Mesendoderm (in vitro differentiated cells): ENCODE results near the gene NASP.
A peak's percentile ranks its signal among the peaks of the same experiment; 100 is the strongest.

Experiments used
- DNase-seq: peaks from one replicate; pipeline ENCODE4 v3.0.0; 2013
- H2AK5ac ChIP-seq: 2 replicates; pipeline ENCODE4 v1.6.1; 2013; ENCODE audit warnings: low read length, inconsistent platforms
- H2BK120ac ChIP-seq: 2 replicates; pipeline ENCODE4 v1.6.1; 2013; ENCODE audit warnings: low read depth, mild to moderate bottlenecking, low read length, moderate library complexity, mixed read lengths
- H2BK15ac ChIP-seq: replicated peaks from 2 replicates; pipeline ENCODE4 v1.6.1; 2013; ENCODE audit warnings: low read depth, mild to moderate bottlenecking, moderate library complexity
- H2BK5ac ChIP-seq: 2 replicates; pipeline ENCODE4 v1.6.1; 2013; ENCODE audit warnings: low read length, inconsistent platforms
- H3K18ac ChIP-seq: 2 replicates; pipeline ENCODE4 v1.6.1; 2013; ENCODE audit warnings: mild to moderate bottlenecking, low read length, mixed read lengths
- H3K23ac ChIP-seq: one replicate; pipeline ENCODE4 v1.6.1; 2013; ENCODE audit warnings: low read length
- H3K27ac ChIP-seq: 2 replicates; pipeline ENCODE4 v1.5.1; 2013; ENCODE audit warnings: low read depth, mild to moderate bottlenecking, inconsistent platforms, low read length, moderate library complexity
- H3K27me3 ChIP-seq: 2 replicates; pipeline ENCODE4 v1.6.1; 2013; ENCODE audit warnings: low read length, control low read depth, mild to moderate bottlenecking, inconsistent platforms; ENCODE audit not compliant: insufficient read depth, poor library complexity
- H3K36me3 ChIP-seq: 2 replicates; pipeline ENCODE4 v1.6.1; 2013; ENCODE audit warnings: low read length, inconsistent platforms; ENCODE audit not compliant: control insufficient read depth, insufficient read depth
- H3K4ac ChIP-seq: one replicate; pipeline ENCODE4 v1.6.1; 2013; ENCODE audit warnings: low read depth, mild to moderate bottlenecking, low read length, moderate library complexity
- H3K4me1 ChIP-seq: 2 replicates; pipeline ENCODE4 v1.6.1; 2013; ENCODE audit warnings: low read depth, low read length, inconsistent platforms; ENCODE audit not compliant: control insufficient read depth
- H3K4me2 ChIP-seq: 2 replicates; pipeline ENCODE4 v1.6.1; 2013; ENCODE audit warnings: low read length
- H3K4me3 ChIP-seq: 2 replicates; pipeline ENCODE4 v1.5.1; 2013; ENCODE audit warnings: mild to moderate bottlenecking, low read length
- H3K56ac ChIP-seq: one replicate; pipeline ENCODE4 v1.6.1; 2013; ENCODE audit warnings: low read length
- H3K79me1 ChIP-seq: 2 replicates; pipeline ENCODE4 v1.6.1; 2013; ENCODE audit warnings: low read length, inconsistent platforms
- H3K79me2 ChIP-seq: 2 replicates; pipeline ENCODE4 v1.6.1; 2013; ENCODE audit warnings: mild to moderate bottlenecking, low read length; ENCODE audit not compliant: control insufficient read depth, insufficient read depth
- H3K9ac ChIP-seq: 2 replicates; pipeline ENCODE4 v1.6.1; 2013; ENCODE audit warnings: low read length, inconsistent platforms
- H4K5ac ChIP-seq: one replicate; pipeline ENCODE4 v1.6.1; 2013; ENCODE audit warnings: low read length
- H4K8ac ChIP-seq: one replicate; pipeline ENCODE4 v1.6.1; 2013; ENCODE audit warnings: low read depth, mild to moderate bottlenecking, control low read depth, low read length, moderate library complexity
- WGBS: extraction: QIAGEN DNeasy Blood & Tissue Kit; methylation state at CpG from one replicate; pipeline ENCODE4 v1.1.7; 2013; ENCODE audit warnings: low lambda C conversion rate, missing lambda C conversion rate; ENCODE audit not compliant: insufficient coverage; ENCODE audit errors: extremely low coverage; 5-methylcytosine and 5-hydroxymethylcytosine counted together

The NASP gene

GRCh38 chr1:45543581-45544417 is 40.0 kb upstream of the NASP start:
- H3K79me2 ChIP-seq = no peaks in the 10 kb centered on the region
- H3K56ac ChIP-seq = peak overlapping the region; percentile 19
- H3K9ac ChIP-seq = peak overlapping the region; percentile 37
- H3K36me3 ChIP-seq = no peaks in the 10 kb centered on the region
- no peak overlapping the region for H3K4me2 ChIP-seq
- no peak overlapping the region for H4K5ac ChIP-seq
- H4K8ac ChIP-seq = no peak overlapping the region
- peak; percentile 37 for DNase-seq
- no peaks in the 10 kb centered on the region for H3K27me3 ChIP-seq
- no peak overlapping the region for H3K4ac ChIP-seq
- no peak overlapping the region for H3K23ac ChIP-seq
- H3K4me3 ChIP-seq = no peak overlapping the region
- no peak overlapping the region for H2BK120ac ChIP-seq
- H3K27ac ChIP-seq = no peak overlapping the region
- no peak overlapping the region for H2BK15ac ChIP-seq
- no peak overlapping the region for H3K18ac ChIP-seq
- no peak overlapping the region for H2AK5ac ChIP-seq
- peaks cover 3% of the 10 kb centered on the region for H3K4me1 ChIP-seq
- no peak overlapping the region for H2BK5ac ChIP-seq
- H3K79me1 ChIP-seq = no peaks in the 10 kb centered on the region
- whole genome bisulfite sequencing = no CpG with 5 or more reads among the region's 8 CpGs

- H3K4ac ChIP-seq = no peak overlapping the region
- H3K27me3 ChIP-seq = no peaks in the 10 kb centered on the region
- no peak overlapping the region for H2AK5ac ChIP-seq
- H3K18ac ChIP-seq = no peak overlapping the region
- no CpG with 5 or more reads among the region's 4 CpGs for WGBS
- H3K79me1 ChIP-seq = no peaks in the 10 kb centered on the region
- H3K23ac ChIP-seq = no peak overlapping the region
- no peak overlapping the region for H3K9ac ChIP-seq
- H4K5ac ChIP-seq = no peak overlapping the region
- no peak overlapping the region for H3K27ac ChIP-seq
- H3K56ac ChIP-seq = no peak overlapping the region
- no peak overlapping the region for H3K4me2 ChIP-seq
- no peak overlapping the region for H2BK15ac ChIP-seq
- no peaks in the 10 kb centered on the region for H3K36me3 ChIP-seq
- DNase-seq = no peak
- H4K8ac ChIP-seq = no peak overlapping the region
- H3K79me2 ChIP-seq = no peaks in the 10 kb centered on the region
- peaks cover 3% of the 10 kb centered on the region for H3K4me1 ChIP-seq
- no peak overlapping the region for H2BK120ac ChIP-seq
- no peak overlapping the region for H2BK5ac ChIP-seq
- H3K4me3 ChIP-seq = no peak overlapping the region
Measured at GRCh38 chr1:45544530-45544929, 39.3 kb upstream of the NASP start.

- Histone ChIP-seq H3K56ac (peak overlapping the region; percentile 15), H3K27ac (no peak overlapping the region), H2BK5ac (no peak overlapping the region), H3K4me3 (no peak overlapping the region), H3K79me2 (no peaks in the 10 kb centered on the region), H2BK15ac (no peak overlapping the region), H3K27me3 (no peaks in the 10 kb centered on the region), H2BK120ac (no peak overlapping the region), H3K79me1 (no peaks in the 10 kb centered on the region), H3K18ac (no peak overlapping the region), H3K4me2 (no peak overlapping the region), H3K4me1 (peaks cover 3% of the 10 kb centered on the region), H4K5ac (no peak overlapping the region), H3K9ac (no peak overlapping the region), H3K36me3 (no peaks in the 10 kb centered on the region), H3K4ac (no peak overlapping the region), H4K8ac (no peak overlapping the region), H3K23ac (no peak overlapping the region), H2AK5ac (no peak overlapping the region)
- WGBS = no CpG with 5 or more reads among the region's 6 CpGs
- DNase-seq = no peak
Measured at GRCh38 chr1:45545019-45545493, 38.8 kb upstream of the NASP start.

DNA sequence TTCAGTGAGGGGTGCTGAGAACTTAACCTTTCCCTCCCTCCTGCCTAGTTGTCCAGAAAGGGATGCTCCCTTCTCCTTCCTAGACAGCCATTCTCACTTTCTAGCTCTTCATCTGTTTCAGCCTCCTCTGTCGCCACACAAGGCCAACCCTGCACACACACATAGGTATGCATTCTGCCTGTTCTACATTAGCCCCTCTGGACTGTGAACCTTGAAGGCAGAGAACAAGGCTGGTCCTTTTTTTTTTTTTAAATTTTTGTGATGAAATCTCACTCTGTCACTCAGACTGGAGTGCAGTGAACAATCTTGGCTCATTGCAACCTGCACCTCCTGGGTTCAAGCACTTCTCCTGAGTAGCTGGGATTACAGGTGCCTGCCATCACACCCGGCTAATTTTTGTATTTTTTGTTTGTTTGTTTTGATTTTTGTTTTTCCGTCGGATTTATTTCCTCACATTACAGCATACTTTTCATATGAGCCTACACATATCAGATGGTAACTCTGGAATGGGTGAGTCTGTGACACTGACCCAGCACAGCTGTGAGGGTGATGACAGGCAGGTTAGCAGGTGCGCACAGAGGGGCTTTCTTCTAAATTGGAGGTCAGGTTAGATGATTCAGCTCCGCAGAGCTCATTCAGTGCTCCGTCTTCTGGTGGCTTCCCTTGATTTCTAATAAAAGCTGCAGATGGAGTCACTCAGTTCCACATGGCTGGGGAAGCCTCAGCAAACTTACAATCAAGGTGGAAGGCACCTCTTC is 38.1 kb upstream of the NASP start:
- Histone ChIP-seq H3K56ac (no peak overlapping the region), H3K4me1 (peaks cover 3% of the 10 kb centered on the region), H2AK5ac (no peak overlapping the region), H3K4ac (no peak overlapping the region), H4K5ac (no peak overlapping the region), H2BK15ac (no peak overlapping the region), H3K27me3 (no peaks in the 10 kb centered on the region), H3K9ac (no peak overlapping the region), H3K18ac (no peak overlapping the region), H4K8ac (no peak overlapping the region), H3K23ac (no peak overlapping the region), H3K4me2 (no peak overlapping the region), H2BK5ac (no peak overlapping the region), H3K79me1 (no peaks in the 10 kb centered on the region), H3K27ac (no peak overlapping the region), H3K36me3 (no peaks in the 10 kb centered on the region), H3K79me2 (no peaks in the 10 kb centered on the region), H2BK120ac (no peak overlapping the region), H3K4me3 (no peak overlapping the region)
- WGBS = no CpG with 5 or more reads among the region's 7 CpGs
- DNase-seq = no peak

DNA sequence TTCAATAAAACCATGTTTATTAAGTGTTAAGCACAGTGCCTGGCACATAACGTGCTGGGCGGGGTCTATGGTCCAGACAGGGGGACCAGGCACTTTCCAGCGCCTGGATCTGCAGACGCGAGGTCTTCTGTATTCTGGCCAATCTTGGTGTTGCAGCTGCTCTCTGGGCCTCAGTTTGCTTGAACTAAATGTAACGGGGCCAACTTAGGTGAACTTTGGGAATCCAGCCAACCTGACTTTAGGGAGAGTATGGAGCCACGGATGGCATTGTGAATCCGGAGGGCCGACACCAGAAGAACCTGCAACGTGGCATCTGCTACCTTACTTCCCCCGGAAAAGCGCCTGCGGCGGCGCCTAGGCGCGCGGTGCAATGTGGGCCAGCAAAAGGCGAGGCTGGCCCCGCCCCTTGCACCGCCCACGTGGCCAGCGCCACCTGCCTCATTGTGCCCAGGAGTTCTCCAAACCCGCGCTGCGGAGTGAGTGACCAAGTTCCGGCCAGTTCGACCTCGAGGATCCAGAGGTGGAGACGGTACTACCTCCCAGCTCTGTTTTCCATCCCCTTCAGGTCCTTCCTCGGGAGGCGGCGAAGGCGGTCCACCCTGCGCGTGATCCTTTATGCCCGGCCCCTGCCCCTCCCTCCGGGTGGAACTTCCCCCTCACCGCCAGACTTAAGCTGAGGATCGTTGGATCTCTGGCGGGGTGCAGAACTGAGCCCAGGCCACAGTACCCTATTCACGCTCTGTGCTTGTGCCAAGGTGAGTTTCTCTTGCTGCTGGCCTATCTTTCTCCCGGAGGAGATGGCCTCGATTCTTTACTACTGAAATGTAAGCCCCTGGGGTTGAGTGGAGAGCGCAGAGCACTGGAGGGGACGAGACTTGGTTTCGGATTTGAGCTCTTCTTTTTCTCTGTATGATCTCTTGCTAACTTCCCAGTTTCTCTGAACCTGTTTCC is 33.2 kb upstream of the NASP start, which contains the start of gene AKR1A1:
Gene AKR1A1, plus strand, starts transcription at position 426 of the 951 bp plus-strand sequence. CDS start 10,969 bp downstream, outside the sequence.
- Histone ChIP-seq H3K79me1 (peaks cover 9% of the 10 kb centered on the region), H3K4me2 (peak within 1 kb of the TSS; percentile 64), H3K36me3 (peaks cover 3% of the 10 kb centered on the region), H4K8ac (peak within 1 kb of the TSS; percentile 91), H2AK5ac (no peak within 1 kb of the TSS), H2BK5ac (peak within 1 kb of the TSS; percentile 24), H2BK15ac (no peak within 1 kb of the TSS), H3K4ac (peak within 1 kb of the TSS; percentile 76), H3K79me2 (peaks cover 23% of the 10 kb centered on the region), H3K56ac (peak within 1 kb of the TSS; percentile 94), H3K27ac (peak within 1 kb of the TSS; percentile 84), H3K27me3 (no peaks in the 10 kb centered on the region), H4K5ac (no peak within 1 kb of the TSS), H3K9ac (peak within 1 kb of the TSS; percentile 89), H2BK120ac (no peak within 1 kb of the TSS), H3K18ac (peak within 1 kb of the TSS; percentile 85), H3K23ac (peak within 1 kb of the TSS; percentile 7), H3K4me1 (peaks cover 4% of the 10 kb centered on the region), H3K4me3 (peak within 1 kb of the TSS; percentile 77)
- DNase-seq = peak; percentile 96
- no CpG with 5 or more reads among the region's 47 CpGs for WGBS
